A673 (cell line): ENCODE measurements around the gene ARPC1B.

Experiments used
- CTCF ChIP-seq: fragments of 300-800, 200-600 bp; sonication (generic); conservative IDR thresholded peaks from 2 replicates; pipeline ENCODE4 v1.5.1; 2017; ENCODE audit warnings: low read depth, mild to moderate bottlenecking, antibody characterized with exemption, low read length, moderate library complexity, mixed read lengths
- EZH2 ChIP-seq: fragments of 200-600 bp; sonication (generic); IDR thresholded peaks from 2 replicates; pipeline ENCODE4 v1.6.1; 2017; ENCODE audit warnings: borderline replicate concordance, low read depth, mild to moderate bottlenecking, mixed read lengths, antibody characterized with exemption, low read length; ENCODE audit not compliant: poor library complexity, severe bottlenecking

DNA sequence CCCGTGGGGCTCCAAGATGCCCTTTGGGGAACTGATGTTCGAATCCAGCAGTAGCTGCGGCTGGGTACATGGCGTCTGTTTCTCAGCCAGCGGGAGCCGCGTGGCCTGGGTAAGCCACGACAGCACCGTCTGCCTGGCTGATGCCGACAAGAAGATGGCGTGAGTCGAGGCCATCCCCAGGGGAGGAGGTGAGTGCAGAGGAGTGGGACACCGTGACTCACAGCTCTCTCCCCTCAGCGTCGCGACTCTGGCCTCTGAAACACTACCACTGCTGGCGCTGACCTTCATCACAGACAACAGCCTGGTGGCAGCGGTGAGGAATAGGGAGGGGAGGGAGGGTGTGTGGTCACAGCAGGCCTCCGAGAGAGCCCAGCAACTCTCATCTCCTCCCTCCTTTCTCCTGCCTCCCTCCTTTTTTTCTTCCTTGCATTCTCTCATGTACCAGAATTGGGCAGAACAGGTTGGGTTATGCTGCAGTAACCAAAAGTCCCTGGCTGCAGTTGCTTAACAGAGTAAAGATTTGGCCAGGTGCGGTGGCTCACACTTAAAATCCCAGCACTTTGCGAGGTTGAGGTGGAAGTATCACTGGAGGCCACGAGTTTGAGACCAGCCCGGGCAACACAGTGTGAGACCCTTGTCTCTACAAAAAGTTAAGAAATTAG, 16.5 kb downstream of the ARPC1B start:
- no peak for TF ChIP-seq CTCF
- no peak for TF ChIP-seq EZH2
